CD4-positive, CD25-positive, alpha-beta regulatory T cell (primary cell): ENCODE data around the gene GPR179. TPM values are rescaled to one million over a fixed set of nuclear protein-coding genes. Genes with fewer than 3 reads are reported as not detected.

Experiments used
- ATAC-seq, 2 donors: fragments of 150-1000 bp; cut with Tn5 transposase; one replicate each; pipeline ENCODE4 v1.10.0; 2021; ENCODE audit warnings: low read depth in 2 of 2, moderate number of reproducible peaks in 2 of 2, moderate library complexity in 1 of 2
- DNase-seq, 3 donors: peaks; one replicate each; pipeline versions ENCODE4 v3.0.0 to v3.0.0-alpha.2; 2012 to 2022; ENCODE audit warnings: mixed read lengths in 1 of 3
- H3K27ac ChIP-seq: one replicate; pipeline ENCODE4 v1.7.0; 2013; ENCODE audit warnings: mild to moderate bottlenecking, low read length; ENCODE audit not compliant: insufficient read depth, poor library complexity, severe bottlenecking
- H3K27me3 ChIP-seq: one replicate; pipeline ENCODE4 v1.7.0; 2013; ENCODE audit warnings: low read length; ENCODE audit not compliant: control insufficient read depth, insufficient read depth
- H3K36me3 ChIP-seq: one replicate; pipeline ENCODE4 v1.7.0; 2013; ENCODE audit warnings: mild to moderate bottlenecking, low read length, moderate library complexity; ENCODE audit not compliant: control insufficient read depth, insufficient read depth
- H3K4me1 ChIP-seq: 2 replicates; pipeline ENCODE4 v1.7.0; 2013; ENCODE audit warnings: mild to moderate bottlenecking, low read length; ENCODE audit not compliant: insufficient read depth, control insufficient read depth, poor library complexity, severe bottlenecking
- H3K4me3 ChIP-seq: one replicate; pipeline ENCODE4 v1.7.0; 2013; ENCODE audit warnings: low read depth, mild to moderate bottlenecking, low read length, moderate library complexity
- H3K9me3 ChIP-seq, 2 experiments: 1 replicate in 1 of 2; 2 replicates in 1 of 2; pipeline ENCODE4 v1.7.0; 2013; ENCODE audit warnings: low read length in 2 of 2, mild to moderate bottlenecking in 1 of 2, moderate library complexity in 1 of 2; ENCODE audit not compliant: control insufficient read depth in 2 of 2
- H3K27ac Mint-ChIP-seq, 3 donors: one replicate each; pipeline ENCODE4 v1.8.0; 2020 to 2022; ENCODE audit warnings: mild to moderate bottlenecking in 3 of 3, mixed read lengths in 3 of 3, moderate library complexity in 2 of 3
- H3K27me3 Mint-ChIP-seq: one replicate; pipeline ENCODE4 v1.8.0; 2022; ENCODE audit warnings: mild to moderate bottlenecking, mixed read lengths
- H3K36me3 Mint-ChIP-seq: one replicate; pipeline ENCODE4 v1.8.0; 2020; ENCODE audit warnings: mixed read lengths
- H3K4me1 Mint-ChIP-seq, 4 donors: one replicate each; pipeline ENCODE4 v1.8.0; 2020 to 2022; ENCODE audit warnings: mixed read lengths in 4 of 4, mild to moderate bottlenecking in 1 of 4
- H3K4me3 Mint-ChIP-seq, 4 donors: one replicate each; pipeline ENCODE4 v1.8.0; 2020 to 2022; ENCODE audit warnings: mild to moderate bottlenecking in 4 of 4, mixed read lengths in 4 of 4, moderate library complexity in 3 of 4
- H3K9me3 Mint-ChIP-seq, 7 donors: one replicate each; pipeline ENCODE4 v1.8.0; 2020 to 2022; ENCODE audit warnings: mixed read lengths in 7 of 7, mild to moderate bottlenecking in 3 of 7, moderate library complexity in 2 of 7
- polyA plus RNA-seq, 4 donors: library from polyadenylated mRNA; unstranded; fragments of 300-500 nt; fragmentation: Illumina TruSeq; gene quantifications; one replicate each; pipeline ENCODE4 v1.2.3, GENCODE V29; 2021
- total RNA-seq: library from RNA; stranded (reverse); gene quantifications from one replicate; pipeline ENCODE4 v1.2.3, GENCODE V29; 2022

GPR179 gene
- total and polyA plus RNA-seq, 5 donors from 2014 or later, result 0.07 TPM; not detected in 4

DNA sequence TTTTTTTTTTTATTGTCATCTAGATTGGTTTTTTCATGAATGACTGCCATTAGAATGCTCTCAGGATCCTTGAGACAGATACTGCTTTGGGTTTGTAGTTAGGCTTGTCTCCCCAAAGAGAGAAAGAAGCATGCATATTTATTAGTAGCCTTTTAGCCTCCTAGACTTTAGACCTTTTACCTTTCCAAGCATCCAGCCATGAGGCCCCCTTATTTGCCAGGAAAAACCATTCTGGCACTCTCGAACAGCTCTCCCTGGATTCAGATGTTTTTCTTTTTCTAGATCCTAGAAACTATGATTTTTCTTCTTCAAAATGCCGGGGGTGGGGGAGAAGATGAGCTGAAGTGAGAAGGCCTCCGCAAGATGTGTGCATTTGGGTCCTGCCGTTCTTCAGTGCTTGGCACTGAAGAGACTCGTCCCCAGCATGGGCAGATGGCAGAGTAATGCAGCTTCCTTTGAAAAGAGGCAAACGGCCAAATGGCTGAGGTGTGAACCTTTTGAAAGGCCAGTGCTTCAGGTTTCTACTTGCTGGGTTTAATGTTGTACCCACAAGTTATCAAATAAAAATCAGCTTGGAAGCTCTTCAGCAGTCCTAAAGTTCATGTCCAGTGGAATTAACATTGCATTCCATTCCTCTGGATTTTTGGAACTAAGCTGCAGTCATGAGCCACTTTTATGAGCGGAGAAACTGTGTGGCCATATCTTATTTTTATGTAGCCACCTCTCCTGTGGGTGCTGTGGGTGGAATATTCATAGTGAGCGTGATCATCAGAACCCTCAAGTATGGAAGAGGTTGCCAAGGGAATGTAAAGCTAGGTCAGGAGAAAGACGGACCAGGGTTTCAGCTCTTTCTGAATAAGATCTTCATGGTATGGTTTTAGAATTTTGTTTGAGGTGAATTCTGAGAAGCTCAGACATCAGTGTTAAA, 15.1 kb upstream of the GPR179 start:
- ATAC-seq (no peak), DNase-seq (no peak)
- no peak overlapping the region for H3K4me3 ChIP-seq
- peaks cover 10% of the 10 kb centered on the region for H3K36me3 ChIP-seq
- peaks cover 17 to 39% (median 32%) of the 10 kb centered on the region in 4 donors for H3K4me1 Mint-ChIP-seq
- peaks cover 10% of the 10 kb centered on the region for H3K36me3 Mint-ChIP-seq
- H3K9me3 ChIP-seq, result no peaks in the 10 kb centered on the region
- peak overlapping the region in 1 of 4 donors; percentile 24 for H3K4me3 Mint-ChIP-seq
- H3K27ac Mint-ChIP-seq, result peak overlapping the region in 1 of 3 donors; percentile 27
- no peaks in the 10 kb centered on the region for H3K27me3 Mint-ChIP-seq
- peaks cover 9% of the 10 kb centered on the region for H3K4me1 ChIP-seq
- H3K9me3 Mint-ChIP-seq, result no peaks in the 10 kb centered on the region
- H3K27me3 ChIP-seq, result no peaks in the 10 kb centered on the region
- H3K27ac ChIP-seq, result no peak overlapping the region

- Histone ChIP-seq H3K4me3 (no peak overlapping the region), H3K9me3 (no peaks in the 10 kb centered on the region), H3K4me1 (peaks cover 21% of the 10 kb centered on the region), H3K27me3 (no peaks in the 10 kb centered on the region), H3K27ac (no peak overlapping the region), H3K36me3 (peaks cover 8% of the 10 kb centered on the region)
- H3K36me3 Mint-ChIP-seq, result peaks cover 10% of the 10 kb centered on the region
- H3K4me3 Mint-ChIP-seq, result no peak overlapping the region
- H3K27ac Mint-ChIP-seq, result peak overlapping the region in 1 of 3 donors; percentile 2
- no peak for DNase-seq
- H3K9me3 Mint-ChIP-seq, result no peaks in the 10 kb centered on the region
- H3K4me1 Mint-ChIP-seq, result peaks cover 17 to 48% (median 41%) of the 10 kb centered on the region in 4 donors
- no peaks in the 10 kb centered on the region for H3K27me3 Mint-ChIP-seq
- ATAC-seq, result no peak
These were observed 13.8 kb upstream of the GPR179 start for GRCh38 chr17:38357486-38358123.

DNA sequence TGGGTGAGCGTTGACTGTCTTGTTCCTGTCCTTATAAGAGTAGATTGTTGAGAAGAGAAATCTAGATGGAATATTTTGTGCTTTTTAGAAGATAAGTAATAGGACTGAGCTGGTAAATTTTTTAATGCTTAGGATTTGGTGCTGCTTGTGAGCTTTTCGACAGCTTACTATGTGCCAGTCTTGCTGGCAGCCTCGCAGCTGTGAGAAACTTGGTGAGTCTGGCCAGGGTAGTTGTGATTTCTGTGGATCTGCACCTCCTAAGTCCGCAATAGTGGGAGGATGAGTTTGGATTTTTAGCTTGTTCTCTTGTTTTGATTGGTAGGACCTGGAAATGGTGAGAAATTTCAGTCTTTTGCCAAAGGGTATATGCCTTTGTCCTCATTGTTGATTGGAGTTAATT, 11.5 kb upstream of the GPR179 start:
- DNase-seq, result no peak
- H3K27me3 ChIP-seq, result no peaks in the 10 kb centered on the region
- Mint-ChIP-seq H3K9me3 (no peaks in the 10 kb centered on the region), H3K36me3 (peaks cover 4% of the 10 kb centered on the region), H3K27ac (peak overlapping the region in 1 of 3 donors; percentile 15), H3K27me3 (no peaks in the 10 kb centered on the region), H3K4me1 (peaks cover 17 to 55% (median 45%) of the 10 kb centered on the region in 4 donors), H3K4me3 (peak overlapping the region; percentile 16 to 91 (median 50))
- no peak overlapping the region for H3K4me3 ChIP-seq
- no peaks in the 10 kb centered on the region for H3K36me3 ChIP-seq
- H3K4me1 ChIP-seq, result peaks cover 31% of the 10 kb centered on the region
- no peak for ATAC-seq
- H3K27ac ChIP-seq, result no peak overlapping the region
- no peaks in the 10 kb centered on the region for H3K9me3 ChIP-seq

GRCh38 chr17:38354466-38354865, 10.7 kb upstream of the GPR179 start:
- no peaks in the 10 kb centered on the region for H3K27me3 ChIP-seq
- ATAC-seq, result no peak
- peaks cover 31% of the 10 kb centered on the region for H3K4me1 ChIP-seq
- no peaks in the 10 kb centered on the region for H3K36me3 ChIP-seq
- Mint-ChIP-seq H3K36me3 (peaks cover 4% of the 10 kb centered on the region), H3K9me3 (no peaks in the 10 kb centered on the region), H3K4me3 (peak overlapping the region; percentile 49 to 91 (median 86)), H3K27me3 (no peaks in the 10 kb centered on the region), H3K4me1 (peaks cover 17 to 55% (median 45%) of the 10 kb centered on the region in 4 donors), H3K27ac (peak overlapping the region in 1 of 3 donors; percentile 34)
- H3K9me3 ChIP-seq, result no peaks in the 10 kb centered on the region
- no peak overlapping the region for H3K27ac ChIP-seq
- DNase-seq, result no peak
- no peak overlapping the region for H3K4me3 ChIP-seq

- no peak for DNase-seq
- no peaks in the 10 kb centered on the region for H3K27me3 ChIP-seq
- Mint-ChIP-seq H3K9me3 (no peaks in the 10 kb centered on the region), H3K4me1 (peaks cover 17 to 61% (median 50%) of the 10 kb centered on the region in 4 donors), H3K36me3 (peaks cover 6% of the 10 kb centered on the region), H3K27me3 (peaks cover 4% of the 10 kb centered on the region), H3K4me3 (peak overlapping the region; percentile 85 to 91 (median 86)), H3K27ac (peak overlapping the region in 1 of 3 donors; percentile 64)
- no peak overlapping the region for H3K27ac ChIP-seq
- H3K4me1 ChIP-seq, result peaks cover 34% of the 10 kb centered on the region
- no peak for ATAC-seq
- no peaks in the 10 kb centered on the region for H3K9me3 ChIP-seq
- H3K36me3 ChIP-seq, result no peaks in the 10 kb centered on the region
- no peak overlapping the region for H3K4me3 ChIP-seq
These were observed 9.9 kb upstream of the GPR179 start for GRCh38 chr17:38353668-38354067.

DNA sequence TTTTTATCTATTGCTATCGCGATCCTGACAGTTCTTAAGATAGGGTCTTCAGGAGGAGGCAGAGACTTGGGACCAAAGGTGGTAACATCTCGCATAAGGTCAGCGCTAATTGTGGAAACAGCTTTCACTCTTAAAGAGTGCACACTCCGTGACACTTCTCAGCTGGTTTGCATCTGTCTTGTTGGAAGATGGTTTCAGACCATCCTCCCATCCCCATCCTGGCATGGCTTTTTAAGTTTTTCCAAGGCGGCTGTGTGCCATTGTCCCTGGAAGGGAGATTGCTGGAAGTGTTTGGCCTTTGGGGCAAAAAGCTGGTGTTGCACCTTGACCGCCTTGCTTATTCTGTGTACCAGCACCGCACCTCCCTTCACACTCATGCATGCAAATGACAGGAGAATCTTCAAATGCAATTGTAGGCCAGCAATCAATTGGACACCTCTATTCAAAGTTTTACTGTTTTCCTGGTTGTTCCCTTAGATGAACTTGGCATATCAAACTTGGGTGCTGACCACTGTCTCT, 9.4 kb upstream of the GPR179 start:
- Histone ChIP-seq H3K27ac (no peak overlapping the region), H3K36me3 (no peaks in the 10 kb centered on the region), H3K9me3 (no peaks in the 10 kb centered on the region), H3K4me3 (peak overlapping the region; percentile 77), H3K4me1 (peaks cover 34% of the 10 kb centered on the region), H3K27me3 (no peaks in the 10 kb centered on the region)
- DNase-seq, result peak in 1 of 3 donors; percentile 20
- peak overlapping the region in 2 of 3 donors; percentile 64 to 75 for H3K27ac Mint-ChIP-seq
- ATAC-seq, result no peak
- peaks cover 4% of the 10 kb centered on the region for H3K27me3 Mint-ChIP-seq
- H3K4me1 Mint-ChIP-seq, result peaks cover 11 to 61% (median 47%) of the 10 kb centered on the region in 4 donors
- peak overlapping the region; percentile 85 to 91 (median 86) for H3K4me3 Mint-ChIP-seq
- H3K36me3 Mint-ChIP-seq, result peaks cover 6% of the 10 kb centered on the region
- no peaks in the 10 kb centered on the region for H3K9me3 Mint-ChIP-seq

DNA sequence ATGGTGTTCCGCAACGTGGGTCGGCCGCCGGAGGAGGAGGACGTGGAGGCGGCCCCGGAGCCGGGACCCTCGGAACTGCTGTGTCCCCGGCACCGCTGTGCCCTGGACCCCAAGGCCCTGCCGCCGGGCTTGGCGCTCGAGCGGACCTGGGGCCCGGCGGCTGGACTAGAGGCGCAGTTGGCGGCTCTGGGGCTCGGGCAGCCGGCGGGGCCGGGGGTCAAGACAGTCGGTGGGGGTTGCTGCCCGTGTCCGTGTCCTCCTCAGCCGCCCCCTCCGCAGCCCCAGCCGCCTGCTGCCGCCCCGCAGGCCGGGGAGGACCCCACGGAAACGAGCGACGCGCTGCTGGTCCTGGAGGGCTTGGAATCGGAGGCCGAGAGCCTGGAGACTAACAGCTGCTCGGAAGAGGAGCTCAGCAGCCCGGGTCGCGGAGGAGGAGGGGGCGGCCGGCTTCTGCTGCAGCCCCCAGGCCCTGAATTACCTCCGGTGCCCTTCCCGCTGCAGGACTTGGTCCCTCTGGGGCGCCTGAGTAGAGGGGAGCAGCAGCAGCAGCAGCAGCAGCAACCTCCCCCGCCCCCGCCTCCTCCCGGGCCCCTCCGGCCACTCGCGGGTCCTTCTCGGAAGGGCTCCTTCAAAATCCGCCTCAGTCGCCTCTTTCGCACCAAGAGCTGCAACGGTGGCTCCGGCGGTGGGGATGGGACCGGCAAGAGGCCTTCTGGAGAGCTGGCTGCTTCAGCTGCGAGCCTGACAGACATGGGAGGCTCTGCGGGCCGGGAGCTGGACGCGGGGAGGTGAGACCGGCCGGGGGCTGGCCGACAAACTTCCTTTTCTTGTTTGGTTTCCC, 8.7 kb upstream of the GPR179 start:
- H3K9me3 ChIP-seq, result no peaks in the 10 kb centered on the region
- H3K4me1 Mint-ChIP-seq, result peaks cover 9 to 54% (median 42%) of the 10 kb centered on the region in 4 donors
- peaks cover 34% of the 10 kb centered on the region for H3K4me1 ChIP-seq
- H3K36me3 ChIP-seq, result no peaks in the 10 kb centered on the region
- peak overlapping the region; percentile 14 for H3K27ac ChIP-seq
- H3K27ac Mint-ChIP-seq, result peak overlapping the region in 2 of 3 donors; percentile 64 to 75
- peak overlapping the region; percentile 77 for H3K4me3 ChIP-seq
- H3K27me3 ChIP-seq, result no peaks in the 10 kb centered on the region
- peaks cover 6% of the 10 kb centered on the region for H3K36me3 Mint-ChIP-seq
- H3K9me3 Mint-ChIP-seq, result no peaks in the 10 kb centered on the region
- peak overlapping the region; percentile 85 to 91 (median 86) for H3K4me3 Mint-ChIP-seq
- ATAC-seq, result peak; percentile 1 to 2
- H3K27me3 Mint-ChIP-seq, result peaks cover 4% of the 10 kb centered on the region
- peak in 2 of 3 donors; percentile 22 to 29 for DNase-seq
